Stomach smooth muscle (tissue), 2 donors: Measurements from ENCODE around the gene TMX1.

Experiments
- H3K27ac ChIP-seq: one replicate; pipeline ENCODE4 v1.7.0; 2013; ENCODE audit warnings: mild to moderate bottlenecking, low read length, inconsistent platforms
- H3K27me3 ChIP-seq, 2 donors: one replicate each; pipeline ENCODE4 v1.7.0; 2013; ENCODE audit warnings: low read length in 2 of 2; ENCODE audit not compliant: insufficient read depth in 2 of 2, control insufficient read depth in 1 of 2
- H3K36me3 ChIP-seq, 2 donors: one replicate each; pipeline ENCODE4 v1.7.0; 2013; ENCODE audit warnings: low read length in 2 of 2; ENCODE audit not compliant: control insufficient read depth in 2 of 2, insufficient read depth in 2 of 2
- H3K4me1 ChIP-seq: one replicate; pipeline ENCODE4 v1.7.0; 2013; ENCODE audit warnings: low read length; ENCODE audit not compliant: control insufficient read depth, insufficient read depth
- H3K4me3 ChIP-seq, 2 donors: one replicate each; pipeline ENCODE4 v1.7.0; 2013; ENCODE audit warnings: low read length in 2 of 2
- H3K9ac ChIP-seq, 2 donors: one replicate each; pipeline ENCODE4 v1.7.0; 2013; ENCODE audit warnings: low read length in 2 of 2, mild to moderate bottlenecking in 1 of 2
- H3K9me3 ChIP-seq, 2 donors: one replicate each; pipeline ENCODE4 v1.7.0; 2013; ENCODE audit warnings: low read length in 2 of 2; ENCODE audit not compliant: control insufficient read depth in 2 of 2
- donor health status: healthy.
- donor health status: Pancreatic carcinoma.

The TMX1 gene

DNA sequence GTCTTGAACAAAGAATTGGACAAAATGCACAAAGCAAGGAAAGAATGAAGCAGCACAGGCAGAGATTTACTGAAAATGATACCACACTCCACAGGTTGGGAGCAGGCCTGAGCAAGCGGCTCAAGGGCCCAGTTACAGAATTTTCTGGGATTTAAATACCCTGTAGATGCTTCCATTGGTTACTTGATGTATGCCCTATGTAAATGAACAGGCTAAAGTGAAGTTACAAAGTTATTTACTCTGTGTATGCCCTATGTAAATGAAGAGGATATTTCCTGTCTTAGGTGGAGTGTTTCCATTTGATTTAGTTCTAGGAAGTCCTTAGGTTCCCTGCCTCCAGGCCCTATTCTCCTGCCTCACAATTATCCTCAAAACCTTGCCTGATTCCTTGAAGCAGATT is 36.6 kb downstream of the TMX1 start:
- H3K27me3 ChIP-seq = no peaks in the 10 kb centered on the region
- H3K36me3 ChIP-seq = no peaks in the 10 kb centered on the region

DNA sequence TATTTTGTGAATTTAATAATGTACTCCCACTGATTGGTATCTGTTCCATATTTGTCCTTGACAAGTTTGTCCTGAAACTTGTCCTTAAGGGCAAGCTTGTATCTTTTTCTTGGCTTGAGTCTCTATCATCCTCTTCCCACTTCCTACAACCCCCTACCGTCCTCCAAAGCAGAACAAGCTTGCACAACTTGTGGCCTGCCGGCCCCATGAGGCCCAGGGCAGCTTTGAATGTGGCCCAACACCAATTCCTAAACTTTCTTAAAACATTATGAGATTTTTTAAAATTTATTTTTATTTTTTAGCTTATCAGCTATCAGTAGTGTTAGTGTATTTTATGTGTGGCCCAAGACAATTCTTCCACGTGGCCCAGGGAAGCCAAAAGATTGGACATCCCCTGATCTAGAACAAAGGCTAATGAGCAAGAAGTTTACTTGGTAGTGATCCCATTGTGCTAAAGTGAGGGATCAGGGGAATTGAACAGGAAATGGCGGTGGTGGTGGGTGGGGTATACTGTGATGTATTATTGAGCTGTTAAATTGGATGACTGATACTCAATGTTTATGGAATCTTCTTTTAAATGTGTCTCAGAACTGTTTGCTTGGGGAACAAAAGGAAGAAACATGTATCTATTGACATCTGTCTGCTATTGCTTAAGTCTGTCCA is 37.8 kb downstream of the TMX1 start:
- Histone ChIP-seq H3K4me3 (no peak overlapping the region), H3K27me3 (no peaks in the 10 kb centered on the region), H3K4me1 (no peaks in the 10 kb centered on the region), H3K9ac (no peak overlapping the region), H3K9me3 (no peaks in the 10 kb centered on the region), H3K27ac (no peak overlapping the region), H3K36me3 (no peaks in the 10 kb centered on the region)

More for the DNA sequence above, 36.6 kb downstream of the TMX1 start:
- Histone ChIP-seq H3K9ac (no peak overlapping the region), H3K9me3 (no peaks in the 10 kb centered on the region), H3K27ac (no peak overlapping the region), H3K4me1 (no peaks in the 10 kb centered on the region), H3K4me3 (no peak overlapping the region)

DNA sequence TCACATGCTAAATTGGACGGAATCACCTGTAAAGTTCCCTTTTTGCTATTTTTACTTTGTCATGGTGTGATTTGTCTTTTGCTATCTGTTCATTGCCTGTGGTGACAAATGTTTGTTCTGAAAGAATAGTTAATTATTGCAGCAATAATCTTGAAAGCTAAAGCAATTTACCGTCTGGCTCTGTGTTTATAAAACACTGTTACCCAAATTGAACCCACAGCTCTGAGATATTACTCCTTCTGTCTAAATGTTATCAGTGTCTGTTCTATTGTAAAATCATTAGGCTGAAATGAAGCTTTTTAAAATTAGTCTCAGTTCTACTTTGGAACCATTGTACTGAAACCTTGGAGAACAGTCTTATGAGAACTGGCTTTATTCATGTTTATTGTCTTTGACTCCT is 42.5 kb downstream of the TMX1 start:
- no peaks in the 10 kb centered on the region for H3K36me3 ChIP-seq
- H3K9me3 ChIP-seq = no peaks in the 10 kb centered on the region
- H3K27ac ChIP-seq = no peak overlapping the region
- no peak overlapping the region for H3K4me3 ChIP-seq
- H3K27me3 ChIP-seq = no peaks in the 10 kb centered on the region
- peaks cover 3% of the 10 kb centered on the region for H3K4me1 ChIP-seq
- H3K9ac ChIP-seq = no peak overlapping the region

DNA sequence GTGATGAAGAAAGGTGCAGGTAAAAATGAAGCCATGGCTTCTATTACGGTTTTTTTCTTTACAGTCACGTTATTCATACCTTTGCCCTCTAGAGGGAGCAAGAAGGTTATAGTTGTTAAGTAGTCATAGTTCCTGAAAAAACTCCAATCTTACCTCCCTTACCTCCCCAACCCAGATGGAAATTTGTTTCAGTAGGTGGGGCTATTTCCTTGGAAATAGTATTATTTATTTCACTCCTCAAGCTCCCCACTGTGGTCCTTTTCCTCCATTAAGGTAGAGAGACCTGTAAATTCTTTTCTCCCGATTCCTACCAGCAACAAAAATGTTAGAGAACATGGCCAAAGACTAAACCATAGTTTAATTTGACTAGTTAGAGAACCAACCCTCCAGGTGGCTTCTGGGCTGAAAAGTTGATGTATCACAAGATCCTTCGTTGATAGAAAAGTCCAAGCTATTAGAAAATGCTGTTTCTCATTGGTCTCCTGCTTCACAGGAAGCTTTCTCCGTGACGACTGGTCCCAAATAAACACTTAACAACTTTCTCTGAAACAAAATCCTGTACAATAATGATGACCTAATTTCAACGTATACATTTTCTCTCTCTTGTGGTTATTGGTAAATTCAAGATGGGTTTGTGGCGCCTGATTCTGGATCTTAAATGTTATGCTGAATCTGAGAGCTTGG is 43.5 kb downstream of the TMX1 start:
- Histone ChIP-seq H3K9me3 (no peaks in the 10 kb centered on the region), H3K4me1 (peaks cover 3% of the 10 kb centered on the region), H3K36me3 (no peaks in the 10 kb centered on the region), H3K9ac (no peak overlapping the region), H3K27me3 (no peaks in the 10 kb centered on the region), H3K4me3 (no peak overlapping the region), H3K27ac (no peak overlapping the region)

DNA sequence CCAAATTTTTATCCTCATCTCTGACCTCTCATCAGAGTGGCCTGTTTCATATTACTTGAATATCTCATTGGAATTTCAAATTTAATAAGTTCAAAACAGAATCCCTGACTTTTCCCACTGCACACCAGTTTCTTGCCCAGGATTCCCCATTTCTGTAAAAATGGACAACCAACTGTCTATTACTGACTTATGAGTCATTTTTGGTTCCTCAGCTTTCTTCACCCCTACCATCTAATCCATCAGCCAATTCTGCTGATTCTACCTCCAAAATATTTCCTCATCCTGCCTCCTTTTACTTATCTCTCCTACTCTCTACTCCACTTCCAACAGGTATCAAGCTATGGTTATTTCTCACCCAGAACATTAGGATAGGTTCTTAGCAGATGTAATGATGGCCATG is 44.2 kb downstream of the TMX1 start:
- Histone ChIP-seq H3K9ac (no peak overlapping the region), H3K27ac (no peak overlapping the region), H3K4me1 (peaks cover 3% of the 10 kb centered on the region), H3K27me3 (no peaks in the 10 kb centered on the region), H3K9me3 (no peaks in the 10 kb centered on the region), H3K36me3 (no peaks in the 10 kb centered on the region), H3K4me3 (no peak overlapping the region)

DNA sequence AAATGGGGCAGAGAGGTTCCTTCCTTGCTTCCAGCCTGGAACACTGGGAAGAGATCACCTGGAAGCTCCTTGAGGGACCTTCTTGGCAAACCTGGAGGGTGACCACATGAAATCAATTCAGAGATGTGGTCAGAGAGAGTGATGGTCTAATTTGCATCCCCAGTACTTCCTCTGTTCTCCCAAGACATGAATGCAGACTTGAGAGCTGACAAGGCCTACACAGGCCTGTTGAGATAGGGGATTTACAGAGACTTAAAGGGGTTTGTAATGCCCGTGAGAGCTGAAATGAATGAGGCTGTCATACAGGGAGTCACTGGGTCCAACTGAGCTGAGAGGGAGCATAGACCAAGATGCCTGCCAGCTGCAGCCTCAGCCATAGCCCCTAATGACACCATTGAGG is 45.1 kb downstream of the TMX1 start:
- Histone ChIP-seq H3K9me3 (no peaks in the 10 kb centered on the region), H3K4me3 (no peak overlapping the region), H3K27me3 (no peaks in the 10 kb centered on the region), H3K9ac (no peak overlapping the region), H3K4me1 (peaks cover 3% of the 10 kb centered on the region), H3K27ac (no peak overlapping the region), H3K36me3 (no peaks in the 10 kb centered on the region)

DNA sequence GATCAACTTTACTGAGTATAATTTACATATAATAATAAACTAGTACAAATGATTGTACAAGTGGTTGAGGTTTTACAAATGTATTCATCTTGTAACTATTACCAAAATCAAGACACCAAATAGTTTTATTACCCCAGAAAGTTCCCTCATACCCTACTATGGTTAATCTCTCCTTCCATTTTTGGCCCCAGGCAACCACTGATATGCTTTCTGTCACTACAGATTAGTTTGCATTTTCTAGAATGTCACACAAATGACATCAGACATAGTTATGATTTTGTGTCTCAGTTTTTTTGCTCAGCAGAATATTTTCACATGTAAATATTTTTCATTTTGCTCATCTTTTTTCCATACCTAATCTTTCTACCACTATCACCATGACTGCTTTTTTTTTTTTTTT is 49.1 kb downstream of the TMX1 start:
- Histone ChIP-seq H3K4me1 (peaks cover 23% of the 10 kb centered on the region), H3K9ac (no peak overlapping the region), H3K9me3 (no peaks in the 10 kb centered on the region), H3K36me3 (no peaks in the 10 kb centered on the region), H3K27ac (no peak overlapping the region), H3K4me3 (no peak overlapping the region), H3K27me3 (no peaks in the 10 kb centered on the region)

DNA sequence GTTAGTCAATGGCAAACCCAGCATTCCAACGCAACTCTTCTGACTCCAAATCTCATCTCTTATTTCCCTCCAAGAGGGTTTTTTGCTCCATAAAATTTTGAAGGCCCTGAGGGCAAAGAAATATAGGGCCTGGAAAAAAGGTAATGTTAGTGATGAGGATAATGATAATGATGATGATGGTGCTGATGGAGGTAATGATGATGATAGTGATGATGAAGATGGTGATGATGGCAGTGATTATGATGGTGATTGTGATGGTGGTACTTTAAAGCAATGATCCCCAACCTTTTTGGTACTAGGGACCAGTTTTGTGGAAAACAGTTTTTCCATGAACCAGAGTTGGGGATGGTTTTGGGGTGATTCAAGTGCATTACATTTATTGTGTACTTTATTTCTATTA is 50.1 kb downstream of the TMX1 start:
- H3K4me3 ChIP-seq = no peak overlapping the region
- no peaks in the 10 kb centered on the region for H3K36me3 ChIP-seq
- peaks cover 23% of the 10 kb centered on the region for H3K4me1 ChIP-seq
- H3K9ac ChIP-seq = no peak overlapping the region
- no peak overlapping the region for H3K27ac ChIP-seq
- H3K27me3 ChIP-seq = no peaks in the 10 kb centered on the region
- no peaks in the 10 kb centered on the region for H3K9me3 ChIP-seq

DNA sequence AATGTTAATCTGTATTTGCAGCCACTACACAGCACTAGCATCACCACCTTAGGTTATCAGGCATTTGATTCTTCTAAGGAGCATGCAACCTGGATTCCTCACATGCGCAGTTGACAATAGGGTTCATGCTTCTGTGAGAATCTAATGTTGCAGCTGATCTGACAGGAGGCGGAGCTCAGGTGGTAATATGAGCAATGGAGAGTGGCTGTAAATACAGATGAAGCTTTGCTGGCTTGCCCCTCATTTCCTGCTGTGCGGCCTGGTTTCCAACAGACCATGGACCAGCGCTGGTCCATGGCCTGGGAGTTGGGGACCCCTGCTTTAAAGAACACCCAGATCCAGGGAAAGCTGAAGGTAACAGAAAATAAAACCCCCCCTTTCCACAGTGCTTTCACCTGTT is 51.0 kb downstream of the TMX1 start:
- H3K36me3 ChIP-seq = no peaks in the 10 kb centered on the region
- no peak overlapping the region for H3K4me3 ChIP-seq
- H3K4me1 ChIP-seq = peaks cover 23% of the 10 kb centered on the region
- H3K9me3 ChIP-seq = no peaks in the 10 kb centered on the region
- H3K9ac ChIP-seq = no peak overlapping the region
- no peaks in the 10 kb centered on the region for H3K27me3 ChIP-seq
- H3K27ac ChIP-seq = no peak overlapping the region

DNA sequence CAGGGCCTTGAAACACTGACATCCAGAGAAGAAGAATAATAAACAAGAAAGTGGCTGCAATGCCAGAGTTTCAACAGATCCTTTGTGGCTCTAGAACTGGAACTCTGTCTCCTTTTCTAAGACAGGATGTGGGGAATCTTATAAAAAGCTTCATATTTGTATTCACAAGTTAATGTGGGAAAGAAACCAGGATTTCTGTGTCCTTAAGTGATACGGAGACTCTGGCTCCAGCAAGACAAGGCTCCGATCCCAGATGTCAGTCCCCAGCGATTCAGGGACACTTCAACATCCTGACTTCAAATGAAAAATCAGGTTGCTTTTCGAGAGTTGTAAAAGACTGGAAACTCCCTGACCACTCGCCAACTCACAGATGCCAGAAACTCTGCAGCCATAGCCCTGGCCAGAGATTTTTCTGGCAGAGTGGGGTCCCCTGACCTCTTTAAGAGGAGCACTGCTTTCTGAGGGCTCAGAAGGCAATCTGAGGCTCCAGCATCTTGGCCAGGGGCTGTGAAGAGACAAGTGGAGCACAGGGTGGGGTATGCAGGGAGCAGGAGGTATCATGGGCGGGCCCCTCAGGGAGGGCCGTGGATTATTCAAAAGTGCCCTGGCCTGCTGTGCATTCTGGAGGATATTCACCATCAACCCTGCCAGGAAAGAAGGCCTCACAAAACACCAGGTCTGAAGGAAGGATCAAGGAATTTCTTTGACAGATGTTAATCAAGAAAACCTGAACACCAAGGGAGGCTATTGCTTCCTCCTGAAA is 53.3 kb downstream of the TMX1 start:
- H3K9me3 ChIP-seq = no peaks in the 10 kb centered on the region
- H3K4me3 ChIP-seq = no peak overlapping the region
- H3K27ac ChIP-seq = peak overlapping the region; percentile 31
- no peaks in the 10 kb centered on the region for H3K27me3 ChIP-seq
- peaks cover 20% of the 10 kb centered on the region for H3K4me1 ChIP-seq
- H3K9ac ChIP-seq = no peak overlapping the region
- H3K36me3 ChIP-seq = no peaks in the 10 kb centered on the region
